MM.1S (cell line): ENCODE results near the gene NTN1.

Experiments
- DNase-seq: peaks from one replicate; pipeline ENCODE4 v3.0.0-alpha.2; 2015
- H2AFZ ChIP-seq: fragments of 300-600 bp; sonication (generic); 2 replicates; pipeline ENCODE4 v1.6.0; 2016; ENCODE audit warnings: antibody characterized with exemption, low read length
- H3F3A ChIP-seq: fragments of 300-600 bp; sonication (generic); 2 replicates; pipeline ENCODE4 v1.6.1; 2016; ENCODE audit warnings: mild to moderate bottlenecking, antibody characterized with exemption, low read length, moderate library complexity, mixed read lengths; ENCODE audit not compliant: insufficient read depth
- H3K27ac ChIP-seq: fragments of 300-600 bp; sonication (generic); 2 replicates; pipeline ENCODE4 v1.5.1; 2016; ENCODE audit warnings: mild to moderate bottlenecking, low read length
- H3K27me3 ChIP-seq: fragments of 300-600 bp; sonication (generic); replicated peaks from 2 replicates; pipeline ENCODE4 v1.6.0; 2016; ENCODE audit warnings: low read length; ENCODE audit not compliant: insufficient read depth
- H3K36me3 ChIP-seq: fragments of 300-600 bp; sonication (generic); replicated peaks from 2 replicates; pipeline ENCODE4 v1.6.1; 2016; ENCODE audit warnings: mild to moderate bottlenecking, low read length, mixed read lengths; ENCODE audit not compliant: insufficient read depth
- H3K4me1 ChIP-seq: fragments of 300-600 bp; sonication (generic); 2 replicates; pipeline ENCODE4 v1.6.1; 2016; ENCODE audit warnings: low read length, mixed read lengths
- H3K4me2 ChIP-seq: fragments of 300-600 bp; sonication (generic); 2 replicates; pipeline ENCODE4 v1.6.0; 2016; ENCODE audit warnings: low read depth, low read length
- H3K4me3 ChIP-seq: fragments of 300-600 bp; sonication (generic); 2 replicates; pipeline ENCODE4 v1.5.1; 2016; ENCODE audit warnings: low read length, mixed read lengths
- H3K79me2 ChIP-seq: fragments of 300-600 bp; sonication (generic); 2 replicates; pipeline ENCODE4 v1.6.1; 2016; ENCODE audit warnings: mixed run types, low read length, mixed read lengths
- H3K9ac ChIP-seq: fragments of 300-600 bp; sonication (generic); 2 replicates; pipeline ENCODE4 v1.6.1; 2016; ENCODE audit warnings: low read length, mixed read lengths
- H3K9me2 ChIP-seq: fragments of 300-600 bp; sonication (generic); replicated peaks from 2 replicates; pipeline ENCODE4 v1.6.1; 2016; ENCODE audit warnings: mild to moderate bottlenecking, low read length, mixed read lengths; ENCODE audit not compliant: insufficient read depth
- H3K9me3 ChIP-seq: fragments of 300-600 bp; sonication (generic); replicated peaks from 2 replicates; pipeline ENCODE4 v1.6.1; 2016; ENCODE audit warnings: mild to moderate bottlenecking, low read length, mixed read lengths; ENCODE audit not compliant: insufficient read depth
- H4K20me1 ChIP-seq: fragments of 300-600 bp; sonication (generic); 2 replicates; pipeline ENCODE4 v1.6.1; 2016; ENCODE audit warnings: mild to moderate bottlenecking, low read length, moderate library complexity, mixed read lengths; ENCODE audit not compliant: insufficient read depth
- EZH2 ChIP-seq: fragments of 300-600 bp; sonication (generic); optimal IDR thresholded peaks from 2 replicates; pipeline ENCODE3; 2017; ENCODE audit warnings: low read depth, mild to moderate bottlenecking, antibody characterized with exemption, low read length, mixed read lengths
- EZH2phosphoT487 ChIP-seq: fragments of 300-600 bp; sonication (generic); IDR thresholded peaks from 2 replicates; pipeline ENCODE4 v1.6.1; 2018; ENCODE audit warnings: antibody characterized with exemption, low read length
- TF ChIP-seq, protein P1 (sequence below): fragments of 300-600 bp; sonication (generic); IDR thresholded peaks from 2 replicates; pipeline ENCODE4 v1.5.1; 2016; ENCODE audit warnings: antibody characterized with exemption, low read length, mixed read lengths

Gene NTN1

DNA sequence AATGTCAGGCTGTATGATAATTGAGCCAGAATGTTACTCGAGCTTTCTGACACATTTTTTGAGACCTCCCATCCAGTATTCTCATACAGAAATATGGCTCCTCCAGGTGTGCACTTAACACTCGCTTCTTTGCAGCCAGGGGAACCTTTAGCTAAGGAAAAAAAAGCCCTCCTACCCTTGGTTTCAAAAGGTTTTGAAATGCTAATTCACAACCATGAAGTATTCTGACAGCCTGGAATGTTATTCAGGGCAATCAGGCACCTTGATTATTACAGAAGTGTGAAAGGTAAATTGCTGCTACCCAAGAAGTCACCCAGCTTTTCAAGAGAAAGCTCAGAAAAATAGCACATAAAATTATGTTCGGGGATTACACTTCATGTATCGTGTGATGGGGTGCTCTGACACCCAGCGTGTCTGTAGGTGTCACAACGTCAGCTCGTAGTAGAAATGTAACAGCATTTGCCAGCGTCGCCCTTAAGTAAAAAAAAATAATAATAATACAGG is 41.1 kb downstream of the NTN1 start:
- Histone ChIP-seq H3K4me3 (no peak overlapping the region), H3K27ac (no peak overlapping the region), H3K4me1 (no peaks in the 10 kb centered on the region), H3K79me2 (no peaks in the 10 kb centered on the region), H3K9me2 (no peaks in the 10 kb centered on the region), H4K20me1 (no peaks in the 10 kb centered on the region), H2AFZ (no peak overlapping the region), H3F3A (no peaks in the 10 kb centered on the region), H3K9me3 (no peaks in the 10 kb centered on the region), H3K36me3 (no peaks in the 10 kb centered on the region), H3K9ac (no peak overlapping the region), H3K27me3 (peaks cover 13% of the 10 kb centered on the region), H3K4me2 (no peak overlapping the region)
- no peak for DNase-seq
- TF ChIP-seq, protein P1, sequence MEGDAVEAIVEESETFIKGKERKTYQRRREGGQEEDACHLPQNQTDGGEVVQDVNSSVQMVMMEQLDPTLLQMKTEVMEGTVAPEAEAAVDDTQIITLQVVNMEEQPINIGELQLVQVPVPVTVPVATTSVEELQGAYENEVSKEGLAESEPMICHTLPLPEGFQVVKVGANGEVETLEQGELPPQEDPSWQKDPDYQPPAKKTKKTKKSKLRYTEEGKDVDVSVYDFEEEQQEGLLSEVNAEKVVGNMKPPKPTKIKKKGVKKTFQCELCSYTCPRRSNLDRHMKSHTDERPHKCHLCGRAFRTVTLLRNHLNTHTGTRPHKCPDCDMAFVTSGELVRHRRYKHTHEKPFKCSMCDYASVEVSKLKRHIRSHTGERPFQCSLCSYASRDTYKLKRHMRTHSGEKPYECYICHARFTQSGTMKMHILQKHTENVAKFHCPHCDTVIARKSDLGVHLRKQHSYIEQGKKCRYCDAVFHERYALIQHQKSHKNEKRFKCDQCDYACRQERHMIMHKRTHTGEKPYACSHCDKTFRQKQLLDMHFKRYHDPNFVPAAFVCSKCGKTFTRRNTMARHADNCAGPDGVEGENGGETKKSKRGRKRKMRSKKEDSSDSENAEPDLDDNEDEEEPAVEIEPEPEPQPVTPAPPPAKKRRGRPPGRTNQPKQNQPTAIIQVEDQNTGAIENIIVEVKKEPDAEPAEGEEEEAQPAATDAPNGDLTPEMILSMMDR: no peak
- TF ChIP-seq EZH2phosphoT487 (no peak), EZH2 (no peak)

DNA sequence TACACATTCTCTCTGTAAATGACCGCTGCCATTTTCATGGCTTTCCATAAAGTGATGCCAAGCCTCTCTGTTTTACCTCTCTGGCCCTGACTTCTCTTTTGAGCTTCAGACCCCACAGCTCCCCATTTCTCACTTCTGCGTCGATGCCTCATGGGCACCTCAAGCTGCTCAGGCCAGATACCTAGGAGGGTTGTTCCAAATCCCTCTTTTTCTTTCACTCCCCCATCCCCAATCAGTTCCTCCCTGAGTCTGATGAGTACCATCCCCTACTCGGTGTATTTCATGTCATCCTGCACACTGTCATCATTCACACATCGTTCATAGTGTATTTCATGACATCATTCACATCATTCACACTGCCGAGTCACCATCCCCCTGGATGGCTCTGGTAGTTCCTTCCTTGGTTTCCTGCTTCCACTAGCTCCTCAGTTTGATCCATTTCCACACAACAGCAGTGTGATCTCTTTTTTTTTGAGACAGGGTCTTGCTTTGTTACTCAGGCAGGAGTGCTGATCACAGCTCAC is 43.1 kb downstream of the NTN1 start:
- no peaks in the 10 kb centered on the region for H3K36me3 ChIP-seq
- H3K4me3 ChIP-seq: no peak overlapping the region
- TF ChIP-seq EZH2phosphoT487: no peak
- TF ChIP-seq, protein P1: no peak
- TF ChIP-seq EZH2: no peak
- no peaks in the 10 kb centered on the region for H3K4me1 ChIP-seq
- H4K20me1 ChIP-seq: no peaks in the 10 kb centered on the region
- H3K9me2 ChIP-seq: no peaks in the 10 kb centered on the region
- no peak overlapping the region for H3K27ac ChIP-seq
- no peaks in the 10 kb centered on the region for H3K79me2 ChIP-seq
- H3K27me3 ChIP-seq: peaks cover 24% of the 10 kb centered on the region
- H3F3A ChIP-seq: no peaks in the 10 kb centered on the region
- no peak for DNase-seq
- no peak overlapping the region for H3K4me2 ChIP-seq
- no peak overlapping the region for H3K9ac ChIP-seq
- H3K9me3 ChIP-seq: no peaks in the 10 kb centered on the region
- no peak overlapping the region for H2AFZ ChIP-seq

DNA sequence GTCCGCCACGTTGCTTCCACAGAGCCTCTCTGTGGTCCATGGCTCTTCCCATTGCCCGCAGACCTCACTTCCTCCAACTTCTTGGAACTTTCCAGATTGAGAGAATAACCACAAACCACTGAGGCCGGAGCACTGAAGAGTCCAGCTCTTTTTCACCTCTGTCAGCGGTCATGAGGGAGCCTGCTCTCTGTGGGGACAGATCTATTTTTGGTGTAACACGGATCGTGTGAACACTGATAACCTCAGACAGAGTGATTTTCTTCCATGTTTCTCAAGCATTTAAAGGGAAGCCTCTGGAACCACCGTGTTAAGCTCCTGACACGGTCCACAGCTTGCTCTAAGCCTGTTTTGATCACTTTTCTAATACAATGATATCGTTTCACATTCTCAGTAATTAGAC is 49.7 kb downstream of the NTN1 start:
- Histone ChIP-seq H3F3A (no peaks in the 10 kb centered on the region), H3K9me3 (no peaks in the 10 kb centered on the region), H2AFZ (no peak overlapping the region), H4K20me1 (no peaks in the 10 kb centered on the region), H3K4me1 (no peaks in the 10 kb centered on the region), H3K27ac (no peak overlapping the region), H3K4me3 (no peak overlapping the region), H3K9me2 (no peaks in the 10 kb centered on the region), H3K27me3 (peaks cover 55% of the 10 kb centered on the region), H3K79me2 (no peaks in the 10 kb centered on the region), H3K9ac (no peak overlapping the region), H3K36me3 (no peaks in the 10 kb centered on the region), H3K4me2 (no peak overlapping the region)
- TF ChIP-seq, protein P1: no peak
- no peak for TF ChIP-seq EZH2
- no peak for TF ChIP-seq EZH2phosphoT487
- no peak for DNase-seq
